Sigmoid colon (tissue), 7 donors: ENCODE data around the gene ERO1B. TPM values are rescaled to one million over a fixed set of nuclear protein-coding genes. Genes with fewer than 3 reads are reported as not detected.

Experiments
- DNase-seq: peaks from one replicate; pipeline ENCODE4 v3.0.0-alpha.2; 2019
- H3K27ac ChIP-seq, 4 donors: fragments of 200-600 bp; sonication (generic); one replicate each; pipeline ENCODE4 v1.5.1; 2016 to 2019; ENCODE audit warnings: mild to moderate bottlenecking in 1 of 4
- H3K27me3 ChIP-seq, 3 donors: fragments of 200-600 bp; sonication (generic); one replicate each; pipeline ENCODE4 v1.5.1; 2019; ENCODE audit warnings: mild to moderate bottlenecking in 1 of 3
- H3K36me3 ChIP-seq, 4 donors: fragments of 200-600 bp; sonication (generic); one replicate each; pipeline ENCODE4 v1.5.1; 2016 to 2019
- H3K4me1 ChIP-seq, 4 donors: fragments of 200-600 bp; sonication (generic); one replicate each; pipeline ENCODE4 v1.5.1; 2017 to 2019
- H3K4me3 ChIP-seq, 4 donors: fragments of 200-600 bp; sonication (generic); one replicate each; pipeline ENCODE4 v1.5.1; 2017 to 2019; ENCODE audit warnings: mild to moderate bottlenecking in 2 of 4, moderate library complexity in 1 of 4
- H3K9me3 ChIP-seq, 4 donors: fragments of 200-600 bp in 3 of 4; sonication (generic) in 3 of 4; one replicate each; pipeline versions ENCODE4 v1.5.1 to v1.6.1; 2013 to 2019
- CTCF ChIP-seq, 4 experiments: fragments of 450-650 bp in 3 of 4; fragments of 200-600 bp in 1 of 4; IDR thresholded peaks; one replicate each; pipeline ENCODE4 v1.5.1; 2016 to 2019; ENCODE audit warnings: antibody characterized with exemption in 4 of 4, mild to moderate bottlenecking in 3 of 4, moderate library complexity in 2 of 4
- EP300 ChIP-seq, 4 donors: sonication (generic); formaldehyde crosslinking; IDR thresholded peaks; one replicate each; pipeline ENCODE4 v1.6.1; 2017; ENCODE audit warnings: antibody characterized with exemption in 4 of 4
- POLR2A ChIP-seq, 2 donors: fragments of 450-650 bp; IDR thresholded peaks; one replicate each; pipeline ENCODE4 v1.6.1; 2016; ENCODE audit warnings: antibody characterized with exemption in 2 of 2, mild to moderate bottlenecking in 2 of 2, moderate library complexity in 2 of 2
- POLR2AphosphoS5 ChIP-seq, 4 donors: sonication (generic); formaldehyde crosslinking; IDR thresholded peaks; one replicate each; pipeline ENCODE4 v1.6.1; 2017; ENCODE audit warnings: antibody characterized with exemption in 4 of 4
- WGBS, 2 donors: extraction: QIAGEN DNeasy Blood & Tissue Kit; methylation state at CpG; one replicate each; pipeline ENCODE4 v1.1.7; 2013; 5-methylcytosine and 5-hydroxymethylcytosine counted together
- intact Hi-C: fragments of 100-400 bp; cut with DNase I; formaldehyde crosslinking; loops from one replicate; pipeline ENCODE4 v1.15.1; 2023
- polyA plus RNA-seq, 3 donors: library from polyadenylated mRNA; stranded (reverse); fragments of 200-250 nt; gene quantifications; one replicate each; pipeline ENCODE4 v1.2.3, GENCODE V29; 2013
- total RNA-seq, 4 donors: library from RNA; depleted of rRNA; stranded (reverse); fragments of >200 nt; gene quantifications; one replicate each; pipeline ENCODE4 v1.1.0, GENCODE V29; 2016
- donor health status: healthy with polysubstance abuse.
- donor health status: Bipolar disorder and iron deficiency.
- donor health status: healthy.

ERO1B gene
- total and polyA plus RNA-seq, 7 donors = 1.2 to 17.2 (median 9.0) TPM

DNA sequence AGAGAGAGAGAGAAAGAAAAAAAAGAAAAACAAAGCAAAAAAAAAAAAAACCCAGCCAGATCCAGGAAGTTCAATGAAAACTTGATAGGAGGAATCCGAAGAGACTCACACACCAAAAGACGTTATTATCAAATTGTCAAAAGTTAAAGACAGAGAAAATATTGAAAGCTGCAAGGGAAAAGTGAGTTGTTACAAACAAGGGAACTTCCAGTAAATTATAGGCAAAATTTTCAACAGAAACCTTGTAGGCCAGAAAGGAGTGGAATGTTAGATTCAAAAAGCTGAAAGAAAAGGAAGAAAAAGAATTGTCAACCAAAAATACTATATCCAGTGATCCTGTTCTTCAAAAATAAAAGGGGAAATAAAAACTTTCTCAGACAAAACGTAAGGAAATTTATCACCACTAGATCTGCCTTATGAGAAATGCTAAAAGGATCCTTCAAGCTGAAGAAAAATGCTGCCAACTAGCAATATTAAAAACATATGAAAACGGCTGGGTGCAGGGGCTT is 23.6 kb downstream of the ERO1B start:
- TF ChIP-seq CTCF (IDR thresholded peaks at IDR 0.05) (no peak), POLR2A (IDR thresholded peaks at IDR 0.05) (no peak), EP300 (IDR thresholded peaks at IDR 0.05) (no peak), POLR2AphosphoS5 (IDR thresholded peaks at IDR 0.05) (no peak)
- Histone ChIP-seq H3K27me3 (no peaks in the 10 kb centered on the region), H3K27ac (no peak overlapping the region), H3K9me3 (peaks cover 0 to 22% (median 8%) of the 10 kb centered on the region in 4 donors), H3K4me3 (no peak overlapping the region), H3K36me3 (peaks cover 0 to 9% (median 0%) of the 10 kb centered on the region in 4 donors), H3K4me1 (no peaks in the 10 kb centered on the region)
- intact Hi-C loops = no loop called here
- WGBS, 2 donors = 94% methylated on average over 4 of the region's 4 CpGs
- DNase-seq = no peak

GRCh38 chr1:236257216-236257615 is 24.5 kb downstream of the ERO1B start:
- Histone ChIP-seq H3K27ac (no peak overlapping the region), H3K4me3 (no peak overlapping the region), H3K27me3 (no peaks in the 10 kb centered on the region), H3K36me3 (peaks cover 0 to 14% (median 0%) of the 10 kb centered on the region in 4 donors), H3K9me3 (peaks cover 0 to 22% (median 6%) of the 10 kb centered on the region in 4 donors), H3K4me1 (no peaks in the 10 kb centered on the region)
- no peak for TF ChIP-seq CTCF (IDR thresholded peaks at IDR 0.05)
- TF ChIP-seq POLR2AphosphoS5 (IDR thresholded peaks at IDR 0.05) = no peak
- no peak for TF ChIP-seq EP300 (IDR thresholded peaks at IDR 0.05)
- TF ChIP-seq POLR2A (IDR thresholded peaks at IDR 0.05) = no peak
- no peak for DNase-seq
- intact Hi-C loops = no loop called here

- no peak for DNase-seq
- TF ChIP-seq EP300 (IDR thresholded peaks at IDR 0.05) (no peak), POLR2AphosphoS5 (IDR thresholded peaks at IDR 0.05) (no peak), POLR2A (IDR thresholded peaks at IDR 0.05) (no peak)
- H3K4me1 ChIP-seq = no peaks in the 10 kb centered on the region
- H3K27ac ChIP-seq = no peak overlapping the region
- H3K36me3 ChIP-seq = peaks cover 0 to 8% (median 0%) of the 10 kb centered on the region in 4 donors
- no peak overlapping the region for H3K4me3 ChIP-seq
- H3K27me3 ChIP-seq = no peaks in the 10 kb centered on the region
- peaks cover 0 to 12% (median 3%) of the 10 kb centered on the region in 4 donors for H3K9me3 ChIP-seq
- intact Hi-C loops = no loop called here
- 66 to 78% methylated on average over 4 of the region's 4 CpGs for WGBS, 2 donors
Observed at GRCh38 chr1:236253918-236254637, 27.7 kb downstream of the ERO1B start.

DNA sequence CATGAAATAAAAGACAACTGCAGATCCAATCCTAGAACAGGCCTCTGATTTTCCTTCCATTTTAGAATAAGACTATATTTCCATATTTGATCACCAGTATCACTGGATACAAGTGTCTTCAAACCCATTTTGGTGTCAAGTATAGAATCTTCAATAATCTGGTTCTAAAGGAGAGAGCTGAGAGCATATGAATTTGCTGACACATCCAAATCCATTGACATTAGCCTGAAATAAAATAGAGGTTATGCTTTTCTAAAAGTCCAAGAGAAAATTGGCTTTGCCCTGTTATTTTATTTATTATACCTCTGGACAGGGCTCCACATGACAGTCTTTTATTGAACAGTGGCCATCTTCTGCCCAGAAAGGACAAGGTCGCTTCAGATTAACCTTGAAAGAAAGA is 28.6 kb downstream of the ERO1B start:
- H3K4me1 ChIP-seq = no peaks in the 10 kb centered on the region
- WGBS, 2 donors = 88 to 89% methylated on average over 1 of the region's 1 CpG
- H3K36me3 ChIP-seq = peaks cover 0 to 8% (median 0%) of the 10 kb centered on the region in 4 donors
- H3K4me3 ChIP-seq = no peak overlapping the region
- no peak for DNase-seq
- no peak overlapping the region for H3K27ac ChIP-seq
- TF ChIP-seq POLR2A (IDR thresholded peaks at IDR 0.05) (no peak), POLR2AphosphoS5 (IDR thresholded peaks at IDR 0.05) (no peak), CTCF (IDR thresholded peaks at IDR 0.05) (no peak), EP300 (IDR thresholded peaks at IDR 0.05) (no peak)
- peaks cover 0 to 4% (median 0%) of the 10 kb centered on the region in 4 donors for H3K9me3 ChIP-seq
- no peaks in the 10 kb centered on the region for H3K27me3 ChIP-seq
- intact Hi-C loops = no loop called here

- 91 to 98% methylated on average over 1 of the region's 1 CpG for WGBS, 2 donors
- intact Hi-C loops = no loop called here
Observed at GRCh38 chr1:236251587-236251986, 30.2 kb downstream of the ERO1B start.

More at GRCh38 chr1:236251587-236251986, 30.2 kb downstream of the ERO1B start:
- H3K4me1 ChIP-seq = no peaks in the 10 kb centered on the region
- no peak for TF ChIP-seq CTCF (IDR thresholded peaks at IDR 0.05)
- TF ChIP-seq EP300 (IDR thresholded peaks at IDR 0.05) = no peak
- TF ChIP-seq POLR2A (IDR thresholded peaks at IDR 0.05) = no peak
- TF ChIP-seq POLR2AphosphoS5 (IDR thresholded peaks at IDR 0.05) = no peak
- no peak overlapping the region for H3K4me3 ChIP-seq
- DNase-seq = no peak
- no peak overlapping the region for H3K27ac ChIP-seq
- H3K27me3 ChIP-seq = no peaks in the 10 kb centered on the region
- H3K36me3 ChIP-seq = peaks cover 0 to 8% (median 0%) of the 10 kb centered on the region in 4 donors
- no peaks in the 10 kb centered on the region for H3K9me3 ChIP-seq
